H1 (cell line): ENCODE data around the gene UVSSA. TPM values are rescaled to one million over a fixed set of nuclear protein-coding genes. Genes with fewer than 3 reads are reported as not detected.

Experiments
- CTCF ChIA-PET: fragments of 300-600 bp; sonication (Branson Sonifier 250); formaldehyde crosslinking; loops from one replicate; lab custom pipeline; 2021; ENCODE audit not compliant: partially characterized antibody; lab: Charles Lee
- POLR2A ChIA-PET: fragments of 300-600 bp; sonication (Branson Sonifier 250); formaldehyde crosslinking; loops from one replicate; lab custom pipeline; 2021; ENCODE audit warnings: inconsistent platforms; ENCODE audit not compliant: partially characterized antibody; lab: Charles Lee
- DNase-seq, 2 experiments: peaks; one replicate each; pipeline versions ENCODE4 v3.0.0 to v3.0.0-alpha.2; 2010 to 2022; ENCODE audit warnings: low spot score in 2 of 2, low read depth in 1 of 2, mixed read lengths in 1 of 2
- FAIRE-seq: peaks from 2 replicates; lab custom pipeline; 2011; peaks lifted over from hg19 to GRCh38; lab: Jason Lieb, UNC
- H2AFZ ChIP-seq: 2 replicates; pipeline ENCODE4 v1.8.1; 2012; ENCODE audit warnings: low read length, inconsistent platforms
- H2AK5ac ChIP-seq: 2 replicates; pipeline ENCODE4 v1.6.1; 2013; ENCODE audit warnings: low read depth, low read length
- H2BK120ac ChIP-seq: replicated peaks from 2 replicates; pipeline ENCODE3; 2013; ENCODE audit warnings: low read depth, low read length, inconsistent platforms
- H2BK12ac ChIP-seq: 2 replicates; pipeline ENCODE4 v1.6.1; 2013; ENCODE audit warnings: low read depth, low read length
- H2BK15ac ChIP-seq: 2 replicates; pipeline ENCODE4 v1.6.1; 2013; ENCODE audit warnings: low read length
- H2BK20ac ChIP-seq: 2 replicates; pipeline ENCODE4 v1.6.1; 2013; ENCODE audit warnings: low read length
- H2BK5ac ChIP-seq: 2 replicates; pipeline ENCODE4 v1.6.1; 2013; ENCODE audit warnings: low read depth, low read length
- H3K14ac ChIP-seq: 2 replicates; pipeline ENCODE4 v1.6.1; 2013; ENCODE audit warnings: inconsistent platforms; ENCODE audit not compliant: insufficient read length
- H3K18ac ChIP-seq: 2 replicates; pipeline ENCODE4 v1.6.1; 2013; ENCODE audit warnings: low read length; ENCODE audit errors: extremely low read depth
- H3K23ac ChIP-seq: 2 replicates; pipeline ENCODE4 v1.6.1; 2013; ENCODE audit warnings: inconsistent platforms; ENCODE audit not compliant: insufficient read length
- H3K23me2 ChIP-seq: 2 replicates; pipeline ENCODE4 v1.6.1; 2013; ENCODE audit warnings: low read depth, low read length
- H3K27ac ChIP-seq: 2 replicates; pipeline ENCODE4 v1.6.1; 2011; ENCODE audit warnings: low read depth, low read length, inconsistent platforms
- H3K27me3 ChIP-seq, 4 experiments: replicated peaks in 1 of 4; 1 replicate in 1 of 4; 2 replicates in 3 of 4; pipeline versions ENCODE4 v1.6.1 to v1.8.1; 2011 to 2013; ENCODE audit warnings: low read length in 3 of 4, mild to moderate bottlenecking in 3 of 4, inconsistent platforms in 2 of 4, mixed read lengths in 2 of 4, moderate library complexity in 1 of 4; ENCODE audit not compliant: control insufficient read depth in 3 of 4, insufficient read depth in 3 of 4; ENCODE audit errors: extremely low read depth in 1 of 4
- H3K36me3 ChIP-seq, 4 experiments: 2 replicates each; pipeline versions ENCODE4 v1.6.1 to v1.8.1; 2011 to 2013; ENCODE audit warnings: mild to moderate bottlenecking in 4 of 4, low read length in 3 of 4, moderate library complexity in 2 of 4, control low read depth in 1 of 4, inconsistent platforms in 1 of 4; ENCODE audit not compliant: insufficient read depth in 4 of 4, control insufficient read depth in 2 of 4
- H3K4ac ChIP-seq: replicated peaks from 2 replicates; pipeline ENCODE3; 2013; ENCODE audit warnings: low read length, low read depth, mixed read lengths, inconsistent platforms; ENCODE audit not compliant: insufficient read length
- H3K4me1 ChIP-seq, 4 experiments: replicated peaks in 1 of 4; 1 replicate in 1 of 4; 2 replicates in 3 of 4; pipeline versions ENCODE4 v1.6.1 to v1.8.1; 2011 to 2013; ENCODE audit warnings: low read length in 3 of 4, inconsistent platforms in 2 of 4, mixed read lengths in 1 of 4; ENCODE audit not compliant: insufficient read depth in 4 of 4, control insufficient read depth in 3 of 4
- H3K4me2 ChIP-seq, 2 experiments: 2 replicates each; pipeline versions ENCODE4 v1.6.1 to v1.8.1; 2011 to 2013; ENCODE audit warnings: low read depth in 2 of 2, low read length in 2 of 2, control low read depth in 1 of 2, inconsistent platforms in 1 of 2, mild to moderate bottlenecking in 1 of 2; ENCODE audit not compliant: insufficient read depth in 1 of 2
- H3K4me3 ChIP-seq, 4 experiments: fragments of 200-600, 300-600 bp in 1 of 4; sonication (generic), shearing (Covaris generic), sonication (Bioruptor Twin) in 1 of 4; 2 replicates each; pipeline versions ENCODE4 v1.5.1 to v1.8.1; 2011 to 2016; ENCODE audit warnings: low read length in 4 of 4, low read depth in 3 of 4, control low read depth in 2 of 4, inconsistent platforms in 2 of 4, mild to moderate bottlenecking in 2 of 4, mixed read lengths in 1 of 4, moderate library complexity in 1 of 4; ENCODE audit not compliant: insufficient read depth in 2 of 4; ENCODE audit errors: extremely low read depth in 1 of 4
- H3K56ac ChIP-seq: replicated peaks from 2 replicates; pipeline ENCODE3; 2013; ENCODE audit warnings: low read depth, mild to moderate bottlenecking, mixed read lengths, low read length, inconsistent platforms; ENCODE audit not compliant: insufficient read length
- H3K79me1 ChIP-seq: 2 replicates; pipeline ENCODE4 v1.6.1; 2013; ENCODE audit warnings: low read depth, low read length, control low read depth
- H3K79me2 ChIP-seq, 2 experiments: 2 replicates each; pipeline versions ENCODE4 v1.6.1 to v1.8.1; 2012 to 2013; ENCODE audit warnings: low read length in 2 of 2, mild to moderate bottlenecking in 2 of 2, inconsistent platforms in 1 of 2; ENCODE audit not compliant: insufficient read depth in 2 of 2, control insufficient read depth in 1 of 2
- H3K9ac ChIP-seq, 4 experiments: replicated peaks in 1 of 4; 1 replicate in 1 of 4; 2 replicates in 3 of 4; pipeline versions ENCODE4 v1.6.1 to v1.8.1; 2011 to 2013; ENCODE audit warnings: low read depth in 3 of 4, low read length in 3 of 4, control low read depth in 2 of 4, mild to moderate bottlenecking in 2 of 4, moderate library complexity in 2 of 4, inconsistent platforms in 1 of 4; ENCODE audit errors: extremely low read depth in 1 of 4
- H3K9me3 ChIP-seq, 2 experiments: 2 replicates each; pipeline versions ENCODE4 v1.6.1 to v1.8.1; 2012 to 2013; ENCODE audit warnings: mild to moderate bottlenecking in 2 of 2, moderate library complexity in 2 of 2, control low read depth in 1 of 2, inconsistent platforms in 1 of 2, low read depth in 1 of 2, low read length in 1 of 2, mixed read lengths in 1 of 2; ENCODE audit not compliant: insufficient read depth in 2 of 2
- H4K20me1 ChIP-seq, 2 experiments: replicated peaks in 1 of 2; 2 replicates each; pipeline versions ENCODE3 to v1.8.1; 2011 to 2013; ENCODE audit warnings: inconsistent platforms in 2 of 2, low read length in 2 of 2, mild to moderate bottlenecking in 1 of 2; ENCODE audit not compliant: insufficient read depth in 2 of 2, control insufficient read depth in 1 of 2
- H4K5ac ChIP-seq: 2 replicates; pipeline ENCODE4 v1.6.1; 2013; ENCODE audit warnings: low read length, low read depth, mixed read lengths, inconsistent platforms; ENCODE audit not compliant: insufficient read length
- H4K8ac ChIP-seq: 2 replicates; pipeline ENCODE4 v1.8.0; 2013; ENCODE audit warnings: mild to moderate bottlenecking, moderate library complexity, low read length, inconsistent platforms; ENCODE audit not compliant: insufficient read depth; ENCODE audit errors: extremely low read depth
- H4K91ac ChIP-seq: replicated peaks from 2 replicates; pipeline ENCODE3; 2013; ENCODE audit warnings: low read length, mixed read lengths, inconsistent platforms; ENCODE audit not compliant: insufficient read length
- CHD1 ChIP-seq: IDR thresholded peaks from 2 replicates; pipeline ENCODE4 v1.6.1; 2012; ENCODE audit warnings: low read depth, low read length, improper control_type of control experiment
- JUND ChIP-seq: IDR thresholded peaks from 2 replicates; pipeline ENCODE4 v1.6.1; 2011; ENCODE audit warnings: mild to moderate bottlenecking, improper control_type of control experiment, low read length
- WGBS, 2 experiments: shearing (Covaris generic) in 1 of 2; methylation state at CpG; one replicate each; pipeline versions ENCODE4 v1.1.6 to v1.1.7; 2013 to 2015; ENCODE audit warnings: low lambda C conversion rate in 2 of 2, mixed read lengths in 2 of 2, inconsistent platforms in 1 of 2, low coverage in 1 of 2, missing lambda C conversion rate in 1 of 2; ENCODE audit not compliant: insufficient replicate concordance in 2 of 2, insufficient coverage in 1 of 2, insufficient read length in 1 of 2; ENCODE audit errors: extremely low coverage in 1 of 2, missing lambda C conversion rate in 1 of 2; 5-methylcytosine and 5-hydroxymethylcytosine counted together
- polyA plus RNA-seq, 7 experiments: library from polyadenylated mRNA; depleted of rRNA in 3 of 7; stranded (reverse) in 5 of 7; unstranded in 2 of 7; fragments of >200 nt in 5 of 7; fragments of 200-250 nt in 2 of 7; gene quantifications; 1 replicate in 5 of 7; 2 replicates in 1 of 7; 4 replicates in 1 of 7; pipeline versions ENCODE4 v1.2.1 to v1.2.3, GENCODE V29; 2011 to 2013; ENCODE audit warnings: missing spikeins in 2 of 7, mixed read lengths in 2 of 7
- total RNA-seq: library from RNA; stranded (reverse); fragmentation: NEBNext Ultra II Directional; extraction: Animal tissue kit (Norgen Biotek cat#: 25700); gene quantifications from 2 replicates; pipeline ENCODE4 v1.2.1, GENCODE V29; 2021

The UVSSA gene
- total and polyA plus RNA-seq, 2 of the 8 experiments (the other 6 are each of a cell fraction or from before 2014, with no cell fraction given) = 14.5 to 19.4 TPM

DNA sequence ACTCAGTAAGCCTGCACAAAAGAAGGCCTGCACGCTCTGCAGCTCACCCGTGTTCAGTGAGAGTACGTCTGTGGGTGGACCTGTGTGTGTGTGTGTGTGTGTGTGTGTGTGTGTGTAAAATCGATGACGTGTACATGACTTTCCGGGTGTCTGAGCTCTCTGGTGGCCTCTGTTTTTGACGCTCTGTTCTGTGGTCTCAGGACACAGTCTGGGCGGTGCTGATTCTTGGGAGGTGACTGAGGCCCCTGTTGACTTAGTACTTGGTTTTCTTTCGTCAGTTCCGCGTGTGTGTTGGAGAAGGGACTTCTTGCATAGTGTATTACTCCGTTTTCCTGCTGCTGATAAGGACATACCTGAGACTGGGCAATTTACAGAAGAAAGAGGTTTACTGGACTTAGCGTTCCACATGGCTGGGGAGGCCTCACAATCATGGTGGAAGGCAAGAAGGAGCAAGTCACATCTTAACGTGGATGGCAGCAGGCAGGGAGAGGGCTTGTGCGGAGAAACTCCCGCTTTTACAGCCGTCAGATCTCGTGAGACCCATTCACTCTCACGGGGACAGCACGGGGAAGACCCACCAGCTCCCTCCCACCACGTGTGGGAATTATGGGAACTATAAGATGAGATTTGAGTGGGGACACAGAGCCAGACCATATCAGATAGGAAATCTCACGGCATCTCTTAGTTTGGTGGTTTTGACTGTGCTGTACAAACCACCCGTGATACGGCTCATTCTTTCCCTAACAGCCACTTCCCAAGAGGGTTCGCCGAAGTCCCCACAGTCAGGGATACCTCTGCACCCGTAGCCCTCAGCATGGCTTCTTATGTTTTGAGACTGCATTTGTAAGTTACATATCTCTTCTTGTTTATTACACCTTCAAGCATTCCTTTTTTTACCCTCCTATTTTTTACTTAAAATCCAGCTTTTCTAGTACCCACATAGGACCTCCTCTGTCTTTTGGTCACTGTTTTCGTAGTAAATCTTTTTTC, 24.5 kb downstream of the UVSSA start:
- no peak overlapping the region for H4K8ac ChIP-seq
- 90% methylated on average over 28 of the region's 28 CpGs; no CpG with 5 or more reads in 1 of the 2 experiments for WGBS, 2 experiments
- H3K23ac ChIP-seq = no peak overlapping the region
- H3K4me1 ChIP-seq = peaks cover 0 to 2% (median 0%) of the 10 kb centered on the region in 4 experiments; a peak in 1 of 7 replicates
- H3K9me3 ChIP-seq = no peaks in the 10 kb centered on the region
- no peak overlapping the region for H3K14ac ChIP-seq
- H3K36me3 ChIP-seq = peaks cover 0 to 2% (median 0%) of the 10 kb centered on the region in 4 experiments; a peak in 1 of 8 replicates
- ChIA-PET CTCF (interaction anchor here (0.5 to 1.7 kb wide), 3 partner anchors 19 to 576 kb away, joined by 3 to 5 read pairs (median 3); no protein-coding TSS in a partner anchor), POLR2A (no interaction called here)
- peaks cover 0 to 10% of the 10 kb centered on the region in 2 experiments for H4K20me1 ChIP-seq
- no peaks in the 10 kb centered on the region for H3K27me3 ChIP-seq
- no peak for TF ChIP-seq CHD1
- no peak for TF ChIP-seq JUND
- no peaks in the 10 kb centered on the region for H3K79me2 ChIP-seq
- no peak overlapping the region for H4K91ac ChIP-seq
- no peaks in the 10 kb centered on the region for H3K23me2 ChIP-seq
- no peak overlapping the region for H2BK12ac ChIP-seq
- FAIRE-seq = no peak
- H3K4me3 ChIP-seq = no peak overlapping the region
- no peak overlapping the region for H3K27ac ChIP-seq
- no peak overlapping the region for H2BK20ac ChIP-seq
- H3K4me2 ChIP-seq = no peak overlapping the region
- no peak overlapping the region for H2AK5ac ChIP-seq
- H2BK5ac ChIP-seq = no peak overlapping the region
- no peak overlapping the region for H3K56ac ChIP-seq
- H3K9ac ChIP-seq = no peak overlapping the region
- no peak overlapping the region for H4K5ac ChIP-seq
- H2BK120ac ChIP-seq = no peak overlapping the region
- no peaks in the 10 kb centered on the region for H3K79me1 ChIP-seq
- H2AFZ ChIP-seq = no peak overlapping the region
- no peak overlapping the region for H2BK15ac ChIP-seq
- DNase-seq = no peak
- no peak overlapping the region for H3K18ac ChIP-seq
- H3K4ac ChIP-seq = no peak overlapping the region
